ENCODE measurements around the gene FAM193B.

DNA sequence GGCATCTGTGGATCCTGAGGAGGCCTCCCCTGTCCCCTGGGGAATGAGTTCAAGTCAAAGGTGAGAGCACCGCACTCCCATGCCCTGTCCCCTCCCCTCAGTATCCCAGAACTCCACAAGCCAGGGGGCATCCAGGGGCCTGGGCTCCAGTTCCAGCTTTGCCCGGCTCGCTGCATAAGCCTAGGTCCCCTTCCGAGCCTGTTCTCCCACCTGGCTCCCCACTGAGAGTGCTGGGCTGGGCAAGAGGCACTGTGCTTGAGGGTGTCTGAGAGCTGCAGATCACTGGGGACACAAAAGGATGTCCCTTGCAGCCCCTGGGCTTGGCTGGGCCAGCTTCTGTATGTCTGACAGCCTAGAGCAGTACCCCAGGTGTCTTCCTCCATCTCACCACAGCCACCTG lies 49.3 kb downstream of the FAM193B start:
- TF ChIP-seq, protein P1, sequence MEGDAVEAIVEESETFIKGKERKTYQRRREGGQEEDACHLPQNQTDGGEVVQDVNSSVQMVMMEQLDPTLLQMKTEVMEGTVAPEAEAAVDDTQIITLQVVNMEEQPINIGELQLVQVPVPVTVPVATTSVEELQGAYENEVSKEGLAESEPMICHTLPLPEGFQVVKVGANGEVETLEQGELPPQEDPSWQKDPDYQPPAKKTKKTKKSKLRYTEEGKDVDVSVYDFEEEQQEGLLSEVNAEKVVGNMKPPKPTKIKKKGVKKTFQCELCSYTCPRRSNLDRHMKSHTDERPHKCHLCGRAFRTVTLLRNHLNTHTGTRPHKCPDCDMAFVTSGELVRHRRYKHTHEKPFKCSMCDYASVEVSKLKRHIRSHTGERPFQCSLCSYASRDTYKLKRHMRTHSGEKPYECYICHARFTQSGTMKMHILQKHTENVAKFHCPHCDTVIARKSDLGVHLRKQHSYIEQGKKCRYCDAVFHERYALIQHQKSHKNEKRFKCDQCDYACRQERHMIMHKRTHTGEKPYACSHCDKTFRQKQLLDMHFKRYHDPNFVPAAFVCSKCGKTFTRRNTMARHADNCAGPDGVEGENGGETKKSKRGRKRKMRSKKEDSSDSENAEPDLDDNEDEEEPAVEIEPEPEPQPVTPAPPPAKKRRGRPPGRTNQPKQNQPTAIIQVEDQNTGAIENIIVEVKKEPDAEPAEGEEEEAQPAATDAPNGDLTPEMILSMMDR (IDR thresholded peaks at IDR 0.05; ENCODE audit: low read depth, low read length, poor library complexity, severe bottlenecking): no peak
- TF ChIP-seq EZH2phosphoT487 (IDR thresholded peaks at IDR 0.05; ENCODE audit: borderline replicate concordance, low read length): no peak
